IMR-90 (cell line): ENCODE results near the gene KIF5C. TPM values are rescaled to one million over a fixed set of nuclear protein-coding genes. Genes with fewer than 3 reads are reported as not detected.

Experiments
- ATAC-seq: fragments of 200-7000 bp; cut with Tn5 transposase; 2 replicates; pipeline ENCODE4 v1.9.1; 2020; ENCODE audit warnings: low read depth, mild to moderate bottlenecking, moderate library complexity
- BruUV-seq: library from RNA; stranded (reverse); fragments of 400-500 nt; replicated peaks from 2 replicates; lab custom pipeline; 2021; lab: Mats Ljungman, UMichigan
- CTCF ChIA-PET: fragments of 300-600 bp; formaldehyde crosslinking; extraction: SDS; loops from one replicate; lab custom pipeline; 2021; ENCODE audit warnings: antibody characterized with exemption; lab: Yijun Ruan, JAX
- POLR2A ChIA-PET: fragments of 300-600 bp; sonication (Branson Sonifier 250); formaldehyde crosslinking; loops from one replicate; lab custom pipeline; 2022; ENCODE audit warnings: antibody characterized with exemption; ENCODE audit not compliant: unreplicated experiment; lab: Charles Lee
- DNase-seq: peaks from one replicate; pipeline ENCODE4 v3.0.0; 2013
- H2AFZ ChIP-seq: replicated peaks from 2 replicates; pipeline ENCODE3; 2013; ENCODE audit warnings: low read length, mild to moderate bottlenecking; ENCODE audit not compliant: poor library complexity
- H2AK5ac ChIP-seq: 2 replicates; pipeline ENCODE4 v1.6.1; 2013; ENCODE audit warnings: low read depth, low read length, inconsistent platforms
- H2AK9ac ChIP-seq: replicated peaks from 2 replicates; pipeline ENCODE3; 2013; ENCODE audit warnings: mild to moderate bottlenecking, low read depth, low read length, moderate library complexity; ENCODE audit not compliant: poor library complexity
- H2BK120ac ChIP-seq: 2 replicates; pipeline ENCODE4 v1.6.1; 2013; ENCODE audit warnings: low read depth, low read length, inconsistent platforms
- H2BK15ac ChIP-seq: 3 replicates; pipeline ENCODE4 v1.6.1; 2013; ENCODE audit warnings: low read depth, low read length, inconsistent platforms
- H2BK20ac ChIP-seq: 2 replicates; pipeline ENCODE4 v1.6.1; 2013; ENCODE audit warnings: low read depth, mild to moderate bottlenecking, inconsistent platforms, low read length, moderate library complexity
- H2BK5ac ChIP-seq: 2 replicates; pipeline ENCODE4 v1.6.1; 2013; ENCODE audit warnings: mild to moderate bottlenecking, low read depth, low read length, inconsistent platforms; ENCODE audit not compliant: poor library complexity, severe bottlenecking
- H3K14ac ChIP-seq: replicated peaks from 2 replicates; pipeline ENCODE4 v1.6.1; 2013; ENCODE audit warnings: low read depth, low read length, inconsistent platforms
- H3K18ac ChIP-seq: 2 replicates; pipeline ENCODE4 v1.6.1; 2013; ENCODE audit warnings: low read depth, low read length, control low read depth
- H3K23ac ChIP-seq: 2 replicates; pipeline ENCODE4 v1.6.1; 2013; ENCODE audit warnings: low read depth, low read length, inconsistent platforms
- H3K27ac ChIP-seq: 2 replicates; pipeline ENCODE4 v1.5.1; 2013; ENCODE audit warnings: mild to moderate bottlenecking, control low read depth, low read length; ENCODE audit not compliant: insufficient read depth
- H3K27me3 ChIP-seq: 2 replicates; pipeline ENCODE4 v1.6.1; 2013; ENCODE audit warnings: low read length; ENCODE audit not compliant: control insufficient read depth, insufficient read depth
- H3K36me3 ChIP-seq: 2 replicates; pipeline ENCODE4 v1.6.1; 2013; ENCODE audit warnings: low read length, mixed read lengths; ENCODE audit not compliant: control insufficient read depth, insufficient read depth
- H3K4ac ChIP-seq: 2 replicates; pipeline ENCODE4 v1.6.1; 2013; ENCODE audit warnings: low read depth, low read length, inconsistent platforms
- H3K4me1 ChIP-seq: 2 replicates; pipeline ENCODE4 v1.6.1; 2013; ENCODE audit warnings: low read length, mixed read lengths; ENCODE audit not compliant: control insufficient read depth, insufficient read depth
- H3K4me2 ChIP-seq: 2 replicates; pipeline ENCODE4 v1.6.1; 2013; ENCODE audit warnings: low read depth, mild to moderate bottlenecking, control low read depth, low read length, moderate library complexity
- H3K4me3 ChIP-seq: 2 replicates; pipeline ENCODE4 v1.5.1; 2013; ENCODE audit warnings: low read depth, mild to moderate bottlenecking, control low read depth, low read length, moderate library complexity; ENCODE audit not compliant: insufficient read depth
- H3K56ac ChIP-seq: 2 replicates; pipeline ENCODE4 v1.6.1; 2013; ENCODE audit warnings: low read length, inconsistent platforms; ENCODE audit not compliant: insufficient read depth; ENCODE audit errors: extremely low read depth
- H3K79me1 ChIP-seq, 2 experiments: 2 replicates each; pipeline ENCODE4 v1.6.1; 2013; ENCODE audit warnings: low read length in 2 of 2, inconsistent platforms in 1 of 2, low read depth in 1 of 2
- H3K9ac ChIP-seq: 2 replicates; pipeline ENCODE4 v1.6.1; 2013; ENCODE audit warnings: low read depth, low read length, control low read depth
- H3K9me1 ChIP-seq: 2 replicates; pipeline ENCODE4 v1.6.1; 2013; ENCODE audit warnings: low read length, inconsistent platforms; ENCODE audit not compliant: insufficient read depth
- H3K9me3 ChIP-seq: 2 replicates; pipeline ENCODE4 v1.6.1; 2013; ENCODE audit warnings: low read length; ENCODE audit not compliant: control insufficient read depth, insufficient read depth
- H4K20me1 ChIP-seq: 2 replicates; pipeline ENCODE4 v1.6.1; 2013; ENCODE audit warnings: low read length, inconsistent platforms; ENCODE audit not compliant: insufficient read depth
- H4K5ac ChIP-seq: 2 replicates; pipeline ENCODE4 v1.6.1; 2013; ENCODE audit warnings: mild to moderate bottlenecking, low read depth, low read length, control low read depth
- H4K8ac ChIP-seq, 2 experiments: 2 replicates each; pipeline ENCODE4 v1.6.1; 2013; ENCODE audit warnings: low read depth in 2 of 2, low read length in 2 of 2, control low read depth in 1 of 2, inconsistent platforms in 1 of 2
- H4K91ac ChIP-seq: 2 replicates; pipeline ENCODE4 v1.6.1; 2013; ENCODE audit warnings: low read depth, low read length, inconsistent platforms; ENCODE audit not compliant: insufficient read depth
- BHLHE40 ChIP-seq: fragments of 150-350 bp; IDR thresholded peaks from 2 replicates; pipeline ENCODE4 v1.6.1; 2016; ENCODE audit warnings: mild to moderate bottlenecking, low read depth, low read length
- CEBPB ChIP-seq: IDR thresholded peaks from 2 replicates; pipeline ENCODE4 v1.6.1; 2012; ENCODE audit warnings: low read depth, low read length, improper control_type of control experiment
- CHD1 ChIP-seq: IDR thresholded peaks from 2 replicates; pipeline ENCODE4 v1.6.1; 2012; ENCODE audit warnings: low read depth, low read length, improper control_type of control experiment
- CTCF ChIP-seq: conservative IDR thresholded peaks from 2 replicates; pipeline ENCODE4 v1.5.1; 2012; ENCODE audit warnings: mild to moderate bottlenecking, low read depth, low read length, improper control_type of control experiment
- ELK1 ChIP-seq: fragments of 150-350 bp; IDR thresholded peaks from 2 replicates; pipeline ENCODE4 v1.6.1; 2016; ENCODE audit warnings: low read depth, mild to moderate bottlenecking, low read length, moderate library complexity, borderline replicate concordance
- MAZ ChIP-seq: IDR thresholded peaks from 2 replicates; pipeline ENCODE4 v1.6.1; 2012; ENCODE audit warnings: low read depth, mild to moderate bottlenecking, low read length, improper control_type of control experiment, moderate library complexity, borderline replicate concordance
- MXI1 ChIP-seq: IDR thresholded peaks from 2 replicates; pipeline ENCODE4 v1.6.1; 2012; ENCODE audit warnings: low read depth, mild to moderate bottlenecking, low read length, moderate library complexity, borderline replicate concordance
- NFE2L2 ChIP-seq: fragments of 150-350 bp; IDR thresholded peaks from 2 replicates; pipeline ENCODE4 v1.6.1; 2016; ENCODE audit warnings: low read depth, mild to moderate bottlenecking, low read length
- RAD21 ChIP-seq: IDR thresholded peaks from 2 replicates; pipeline ENCODE4 v1.6.1; 2012; ENCODE audit warnings: low read length, improper control_type of control experiment
- RCOR1 ChIP-seq: IDR thresholded peaks from 2 replicates; pipeline ENCODE4 v1.6.1; 2012; ENCODE audit warnings: mild to moderate bottlenecking, low read length, improper control_type of control experiment; ENCODE audit not compliant: insufficient replicate concordance
- RFX5 ChIP-seq: IDR thresholded peaks from 2 replicates; pipeline ENCODE4 v1.8.0; 2012; ENCODE audit warnings: low read depth, mild to moderate bottlenecking, low read length, moderate library complexity
- USF2 ChIP-seq: fragments of 150-350 bp; IDR thresholded peaks from 2 replicates; pipeline ENCODE4 v1.6.1; 2017; ENCODE audit warnings: mild to moderate bottlenecking, antibody characterized with exemption, low read length, low read depth
- WGBS, 2 experiments: methylation state at CpG; one replicate each; pipeline versions ENCODE4 v1.1.5 to v1.1.7; 2013; ENCODE audit warnings: missing lambda C conversion rate in 2 of 2; ENCODE audit not compliant: insufficient read length in 1 of 2; ENCODE audit errors: extremely low coverage in 2 of 2; 5-methylcytosine and 5-hydroxymethylcytosine counted together
- dilution Hi-C: fragments of 300-500 bp; cut with HindIII; formaldehyde crosslinking; loops from one replicate; pipeline ENCODE4 v1.14.3; 2018; ENCODE audit warnings: low sequenced_read_pairs; ENCODE audit not compliant: unreplicated experiment
- in situ Hi-C: fragments of 300-500 bp; cut with MboI; formaldehyde crosslinking; loops from 3 replicates; pipeline ENCODE4 v1.14.3; 2019; ENCODE audit warnings: low sequenced_read_pairs, inconsistent platforms, mixed read lengths
- intact Hi-C: fragments of 100-400 bp; cut with micrococcal nuclease; formaldehyde crosslinking; loops from 2 replicates; pipeline ENCODE4 v1.10.0; 2022
- polyA plus RNA-seq, 3 experiments: library from polyadenylated mRNA; depleted of rRNA; stranded (reverse); fragments of >200 nt; gene quantifications; 2 replicates each; pipeline ENCODE4 v1.2.3, GENCODE V29; 2012; ENCODE audit warnings: low replicate concordance in 1 of 3
- total RNA-seq: library from RNA; depleted of rRNA; stranded (reverse); fragments of >200 nt; gene quantifications from 2 replicates; pipeline ENCODE4 v1.2.3, GENCODE V29; 2012

KIF5C gene
- total and polyA plus RNA-seq, 2 of the 4 experiments (the other 2 are of a cell fraction), result 0.10 to 0.18 TPM

- Histone ChIP-seq H3K27me3 (peaks cover 33% of the 10 kb centered on the region), H3K56ac (no peak overlapping the region), H4K91ac (no peak overlapping the region), H2BK120ac (no peak overlapping the region), H3K27ac (no peak overlapping the region), H3K9me3 (no peaks in the 10 kb centered on the region), H2BK20ac (no peak overlapping the region), H3K79me1 (no peaks in the 10 kb centered on the region), H2AK5ac (no peak overlapping the region), H2BK5ac (no peak overlapping the region), H3K4me2 (no peak overlapping the region), H3K9ac (no peak overlapping the region), H3K14ac (no peak overlapping the region), H2BK15ac (no peak overlapping the region), H3K4me3 (no peak overlapping the region), H3K4ac (no peak overlapping the region), H3K23ac (no peak overlapping the region), H4K5ac (no peak overlapping the region), H2AFZ (no peak overlapping the region), H2AK9ac (no peak overlapping the region), H4K20me1 (no peaks in the 10 kb centered on the region), H3K9me1 (no peaks in the 10 kb centered on the region), H4K8ac (no peak overlapping the region), H3K18ac (no peak overlapping the region), H3K4me1 (no peaks in the 10 kb centered on the region), H3K36me3 (no peaks in the 10 kb centered on the region)
- no peak for DNase-seq
- in situ Hi-C loops (no loop called here), intact Hi-C loops (no loop called here), dilution Hi-C loops (no loop called here)
- 100% methylated on average over 1 of the region's 8 CpGs; no CpG with 5 or more reads in 1 of the 2 experiments for WGBS, 2 experiments
- ChIA-PET CTCF (no interaction called here), POLR2A (no interaction called here)
- TF ChIP-seq MXI1 (no peak), BHLHE40 (no peak), CTCF (no peak), MAZ (no peak), CHD1 (no peak), USF2 (no peak), CEBPB (no peak), ELK1 (no peak), NFE2L2 (no peak), RFX5 (no peak), RAD21 (no peak), RCOR1 (no peak)
- ATAC-seq, result no peak
- BruUV-seq, result no TSS peak
Measured at GRCh38 chr2:149033716-149034115, 158.7 kb downstream of the KIF5C start.
